H9 (cell line): Measurements from ENCODE around the gene PSTK. TPM values are rescaled to one million over a fixed set of nuclear protein-coding genes. Genes with fewer than 3 reads are reported as not detected.

Source experiments
- DNase-seq: peaks from one replicate; pipeline ENCODE4 v3.0.0-alpha.2; 2017
- H2AFZ ChIP-seq: one replicate; pipeline ENCODE4 v1.6.1; 2013; ENCODE audit warnings: mild to moderate bottlenecking, low read length, control low read depth, moderate library complexity
- H2AK5ac ChIP-seq: 2 replicates; pipeline ENCODE4 v1.6.1; 2013; ENCODE audit warnings: low read length, control low read depth, mixed read lengths; ENCODE audit not compliant: insufficient read length
- H2BK120ac ChIP-seq: one replicate; pipeline ENCODE4 v1.6.1; 2013; ENCODE audit warnings: low read depth, mild to moderate bottlenecking, low read length, control low read depth, inconsistent platforms; ENCODE audit not compliant: poor library complexity, severe bottlenecking
- H2BK12ac ChIP-seq: 2 replicates; pipeline ENCODE4 v1.6.1; 2013; ENCODE audit warnings: low read length, control low read depth, mixed read lengths, low read depth; ENCODE audit not compliant: insufficient read length
- H2BK15ac ChIP-seq: 2 replicates; pipeline ENCODE4 v1.6.1; 2013; ENCODE audit warnings: low read depth, low read length, control low read depth
- H2BK20ac ChIP-seq: one replicate; pipeline ENCODE4 v1.6.1; 2013; ENCODE audit warnings: low read depth, mild to moderate bottlenecking, low read length, control low read depth, inconsistent platforms; ENCODE audit not compliant: poor library complexity, severe bottlenecking
- H2BK5ac ChIP-seq: 2 replicates; pipeline ENCODE4 v1.6.1; 2013; ENCODE audit warnings: low read length, control low read depth, mixed read lengths; ENCODE audit not compliant: insufficient read length
- H3K14ac ChIP-seq: 2 replicates; pipeline ENCODE4 v1.6.1; 2013; ENCODE audit warnings: low read length, control low read depth; ENCODE audit not compliant: insufficient read depth
- H3K18ac ChIP-seq: 2 replicates; pipeline ENCODE4 v1.6.1; 2013; ENCODE audit warnings: low read depth, mild to moderate bottlenecking, mixed read lengths, low read length, control low read depth; ENCODE audit not compliant: insufficient read length
- H3K23ac ChIP-seq: 2 replicates; pipeline ENCODE4 v1.6.1; 2013; ENCODE audit warnings: low read length, control low read depth, mixed read lengths, low read depth; ENCODE audit not compliant: insufficient read length
- H3K23me2 ChIP-seq: 2 replicates; pipeline ENCODE4 v1.6.1; 2013; ENCODE audit warnings: low read depth, mild to moderate bottlenecking, mixed read lengths, low read length, control low read depth; ENCODE audit not compliant: insufficient read length, poor library complexity, severe bottlenecking
- H3K27ac ChIP-seq: 2 replicates; pipeline ENCODE4 v1.5.1; 2013; ENCODE audit warnings: low read length, control low read depth, mixed read lengths, low read depth; ENCODE audit not compliant: insufficient read length
- H3K27me3 ChIP-seq: 2 replicates; pipeline ENCODE4 v1.6.1; 2013; ENCODE audit warnings: low read length, control low read depth, inconsistent platforms; ENCODE audit not compliant: insufficient read depth
- H3K4ac ChIP-seq: 2 replicates; pipeline ENCODE4 v1.6.1; 2013; ENCODE audit warnings: low read depth, mild to moderate bottlenecking, control low read depth, inconsistent platforms, low read length, moderate library complexity
- H3K4me1 ChIP-seq: 2 replicates; pipeline ENCODE4 v1.6.1; 2013; ENCODE audit warnings: low read length, control low read depth, inconsistent platforms; ENCODE audit not compliant: insufficient read depth
- H3K4me2 ChIP-seq: 2 replicates; pipeline ENCODE4 v1.6.1; 2013; ENCODE audit warnings: low read length, control low read depth, mixed read lengths; ENCODE audit not compliant: insufficient read length, insufficient read depth
- H3K56ac ChIP-seq: 2 replicates; pipeline ENCODE4 v1.6.1; 2013; ENCODE audit warnings: low read depth, mild to moderate bottlenecking, mixed read lengths, low read length, control low read depth; ENCODE audit not compliant: insufficient read length
- H3K79me1 ChIP-seq: 2 replicates; pipeline ENCODE4 v1.6.1; 2013; ENCODE audit warnings: low read depth, mild to moderate bottlenecking, moderate library complexity, low read length, control low read depth, inconsistent platforms; ENCODE audit not compliant: insufficient read depth, poor library complexity, severe bottlenecking
- H3K79me2 ChIP-seq: 2 replicates; pipeline ENCODE4 v1.6.1; 2013; ENCODE audit warnings: low read length, control low read depth, inconsistent platforms; ENCODE audit not compliant: insufficient read depth
- H3K9ac ChIP-seq: 2 replicates; pipeline ENCODE4 v1.6.1; 2013; ENCODE audit warnings: low read length, control low read depth, mixed read lengths; ENCODE audit not compliant: insufficient read length; ENCODE audit errors: extremely low read depth
- H3K9me3 ChIP-seq: one replicate; pipeline ENCODE4 v1.6.1; 2013; ENCODE audit warnings: low read depth, low read length, inconsistent platforms; ENCODE audit not compliant: control insufficient read depth
- H3T11ph ChIP-seq: one replicate; pipeline ENCODE4 v1.6.1; 2013; ENCODE audit warnings: mild to moderate bottlenecking, low read length, control low read depth, inconsistent platforms
- H4K20me1 ChIP-seq: one replicate; pipeline ENCODE4 v1.6.1; 2013; ENCODE audit not compliant: control insufficient read depth, insufficient read length, insufficient read depth
- H4K5ac ChIP-seq: 2 replicates; pipeline ENCODE4 v1.6.1; 2013; ENCODE audit warnings: low read depth, mild to moderate bottlenecking, mixed read lengths, low read length, control low read depth; ENCODE audit not compliant: insufficient read length
- H4K8ac ChIP-seq: replicated peaks from 2 replicates; pipeline ENCODE4 v1.6.1; 2013; ENCODE audit warnings: low read length, control low read depth, mixed read lengths, low read depth; ENCODE audit not compliant: insufficient read length
- H4K91ac ChIP-seq: 2 replicates; pipeline ENCODE4 v1.6.1; 2013; ENCODE audit warnings: low read depth, mild to moderate bottlenecking, moderate library complexity, mixed read lengths, low read length, control low read depth; ENCODE audit not compliant: insufficient read length
- H3K27ac Mint-ChIP-seq, 3 experiments: 2 replicates in 2 of 3; 3 replicates in 1 of 3; pipeline ENCODE4 v1.8.0; 2020 to 2021; ENCODE audit warnings: mixed read lengths in 3 of 3, mild to moderate bottlenecking in 1 of 3, moderate library complexity in 1 of 3
- H3K27me3 Mint-ChIP-seq: 2 replicates; pipeline ENCODE4 v1.8.0; 2021; ENCODE audit warnings: low read depth, mild to moderate bottlenecking, moderate library complexity, mixed read lengths
- H3K36me3 Mint-ChIP-seq, 3 experiments: 2 replicates in 2 of 3; 3 replicates in 1 of 3; pipeline ENCODE4 v1.8.0; 2020 to 2021; ENCODE audit warnings: low read depth in 3 of 3, mixed read lengths in 3 of 3; ENCODE audit not compliant: insufficient read depth in 1 of 3
- H3K4me1 Mint-ChIP-seq, 2 experiments: 2 replicates each; pipeline ENCODE4 v1.8.0; 2020; ENCODE audit warnings: mixed read lengths in 2 of 2
- H3K4me3 Mint-ChIP-seq, 2 experiments: 2 replicates in 1 of 2; 3 replicates in 1 of 2; pipeline ENCODE4 v1.8.0; 2020 to 2021; ENCODE audit warnings: mild to moderate bottlenecking in 2 of 2, mixed read lengths in 2 of 2, moderate library complexity in 1 of 2
- H3K9me3 Mint-ChIP-seq, 2 experiments: 2 replicates in 1 of 2; 3 replicates in 1 of 2; pipeline ENCODE4 v1.8.0; 2020; ENCODE audit warnings: mild to moderate bottlenecking in 2 of 2, mixed read lengths in 2 of 2, moderate library complexity in 1 of 2
- CTCF ChIP-seq: fragments of 200-600 bp; sonication (generic); conservative IDR thresholded peaks from 3 replicates; pipeline ENCODE4 v1.8.0; 2021; ENCODE audit warnings: antibody characterized with exemption, mild to moderate bottlenecking
- WGBS: extraction: QIAGEN DNeasy Blood & Tissue Kit; methylation state at CpG from one replicate; pipeline ENCODE4 v1.1.7; 2013; ENCODE audit warnings: missing lambda C conversion rate, low lambda C conversion rate, mixed read lengths; ENCODE audit not compliant: insufficient read length; ENCODE audit errors: extremely low coverage; 5-methylcytosine and 5-hydroxymethylcytosine counted together
- total RNA-seq: library from RNA; stranded (reverse); gene quantifications from 2 replicates; pipeline ENCODE4 v1.2.1, GENCODE V29; 2021

PSTK gene
- total RNA-seq, 1 experiment from 2014 or later = 8.0 TPM

- no peak for DNase-seq
- no peak overlapping the region for H3K4ac ChIP-seq
- no peaks in the 10 kb centered on the region for H4K20me1 ChIP-seq
- 0 out of 2 replicates have a peak, but pooled peaks cover 2% of the 10 kb centered on the region for H3K4me1 ChIP-seq
- no peaks in the 10 kb centered on the region for H3K79me1 ChIP-seq
- Mint-ChIP-seq H3K36me3 (peaks cover 4 to 8% (median 6%) of the 10 kb centered on the region in 3 experiments; a peak in 6 of 7 replicates), H3K27me3 (peaks cover 3% of the 10 kb centered on the region), H3K4me3 (no peak overlapping the region), H3K4me1 (peaks cover 16 to 24% of the 10 kb centered on the region in 2 experiments), H3K27ac (no peak overlapping the region), H3K9me3 (peaks cover 0 to 3% of the 10 kb centered on the region in 2 experiments; a peak in 2 of 5 replicates)
- no peak overlapping the region for H2BK120ac ChIP-seq
- no peak overlapping the region for H2BK5ac ChIP-seq
- no peak for TF ChIP-seq CTCF
- H2BK20ac ChIP-seq = no peak overlapping the region
- no CpG with 5 or more reads among the region's 2 CpGs for WGBS
- no peaks in the 10 kb centered on the region for H3K9me3 ChIP-seq
- H3K27ac ChIP-seq = no peak overlapping the region
- H3K4me2 ChIP-seq = no peak overlapping the region
- H2AK5ac ChIP-seq = no peak overlapping the region
- H2BK15ac ChIP-seq = no peak overlapping the region
- no peak overlapping the region for H4K5ac ChIP-seq
- peaks cover 3% of the 10 kb centered on the region; the same call in 1 of the 2 replicates for H3K79me2 ChIP-seq
- no peak overlapping the region for H3K18ac ChIP-seq
- no peak overlapping the region for H3K9ac ChIP-seq
- H3K56ac ChIP-seq = no peak overlapping the region
- H4K91ac ChIP-seq = no peak overlapping the region
- H2AFZ ChIP-seq = no peak overlapping the region
- H3K27me3 ChIP-seq = no peaks in the 10 kb centered on the region; the same call in 1 of the 2 replicates
- H2BK12ac ChIP-seq = no peak overlapping the region
- no peak overlapping the region for H3K23ac ChIP-seq
- H3T11ph ChIP-seq = no peak overlapping the region
- H3K14ac ChIP-seq = no peak overlapping the region
- peaks cover 13% of the 10 kb centered on the region for H3K23me2 ChIP-seq
- H4K8ac ChIP-seq = no peak overlapping the region
Observed at GRCh38 chr10:123004298-123004697, 24.1 kb downstream of the PSTK start.
